Liver (tissue), 9 donors: ENCODE results near the gene DAPL1. TPM values are rescaled to one million over a fixed set of nuclear protein-coding genes. Genes with fewer than 3 reads are reported as not detected.
A peak's percentile ranks its signal among the peaks of the same experiment; 100 is the strongest.

Experiments
- DNase-seq: peaks from one replicate; pipeline ENCODE4 v3.0.0-alpha.2; 2017; ENCODE audit warnings: low spot score
- H3K27ac ChIP-seq, 2 donors: one replicate each; pipeline ENCODE4 v1.7.0; 2013; ENCODE audit warnings: inconsistent platforms in 2 of 2, low read length in 2 of 2, control low read depth in 1 of 2, low read depth in 1 of 2, mild to moderate bottlenecking in 1 of 2
- H3K27me3 ChIP-seq, 4 donors: one replicate each; pipeline versions ENCODE4 v1.6.1 to v1.7.0; 2013; ENCODE audit warnings: low read length in 3 of 4, inconsistent platforms in 1 of 4, mild to moderate bottlenecking in 1 of 4, moderate library complexity in 1 of 4; ENCODE audit not compliant: control insufficient read depth in 4 of 4, insufficient read depth in 4 of 4
- H3K36me3 ChIP-seq, 4 donors: one replicate each; pipeline versions ENCODE4 v1.6.1 to v1.7.0; 2013; ENCODE audit warnings: low read length in 3 of 4, mild to moderate bottlenecking in 3 of 4, low read depth in 1 of 4, moderate library complexity in 1 of 4; ENCODE audit not compliant: control insufficient read depth in 4 of 4, insufficient read depth in 3 of 4
- H3K4me1 ChIP-seq, 4 donors: one replicate each; pipeline versions ENCODE4 v1.6.1 to v1.7.0; 2013; ENCODE audit warnings: low read length in 3 of 4, mild to moderate bottlenecking in 3 of 4, moderate library complexity in 1 of 4; ENCODE audit not compliant: control insufficient read depth in 4 of 4, insufficient read depth in 4 of 4
- H3K4me3 ChIP-seq, 3 donors: one replicate each; pipeline versions ENCODE4 v1.6.1 to v1.7.0; 2013; ENCODE audit warnings: low read length in 3 of 3, control low read depth in 1 of 3, low read depth in 1 of 3, mild to moderate bottlenecking in 1 of 3
- H3K9ac ChIP-seq, 2 donors: one replicate each; pipeline ENCODE4 v1.7.0; 2013; ENCODE audit warnings: low read length in 2 of 2, mild to moderate bottlenecking in 2 of 2, moderate library complexity in 2 of 2, control low read depth in 1 of 2, low read depth in 1 of 2
- H3K9me3 ChIP-seq, 4 donors: one replicate each; pipeline versions ENCODE4 v1.6.1 to v1.7.0; 2013; ENCODE audit warnings: low read length in 3 of 4; ENCODE audit not compliant: control insufficient read depth in 4 of 4
- ATF3 ChIP-seq: IDR thresholded peaks from 2 replicates; pipeline ENCODE4 v1.6.1; 2016; ENCODE audit warnings: antibody characterized with exemption
- EGR1 ChIP-seq, 2 donors: IDR thresholded peaks; 2 replicates each; pipeline ENCODE4 v1.6.1; 2016 to 2018; ENCODE audit warnings: antibody characterized with exemption in 2 of 2, low read depth in 2 of 2
- FOXA1 ChIP-seq: IDR thresholded peaks from 2 replicates; pipeline ENCODE4 v1.6.1; 2016; ENCODE audit warnings: antibody characterized with exemption
- FOXA2 ChIP-seq: IDR thresholded peaks from 2 replicates; pipeline ENCODE4 v1.6.1; 2016; ENCODE audit warnings: antibody characterized with exemption
- HNF4A ChIP-seq, 2 donors: conservative IDR thresholded peaks; 2 replicates each; pipeline ENCODE4 v1.6.1; 2016; ENCODE audit warnings: antibody characterized with exemption in 2 of 2, mild to moderate bottlenecking in 2 of 2
- MAX ChIP-seq: IDR thresholded peaks from 2 replicates; pipeline ENCODE4 v1.6.1; 2016; ENCODE audit warnings: antibody characterized with exemption
- NR2F2 ChIP-seq: IDR thresholded peaks from 2 replicates; pipeline ENCODE4 v1.6.1; 2016; ENCODE audit warnings: antibody characterized with exemption
- RXRA ChIP-seq, 2 donors: IDR thresholded peaks; 2 replicates each; pipeline ENCODE4 v1.6.1; 2017 to 2018; ENCODE audit warnings: antibody characterized with exemption in 2 of 2, mild to moderate bottlenecking in 1 of 2
- SP1 ChIP-seq: IDR thresholded peaks from 2 replicates; pipeline ENCODE4 v1.6.1; 2018; ENCODE audit warnings: antibody characterized with exemption, mild to moderate bottlenecking
- TAF1 ChIP-seq: conservative IDR thresholded peaks from 2 replicates; pipeline ENCODE4 v1.6.1; 2016; ENCODE audit warnings: antibody characterized with exemption, mild to moderate bottlenecking
- YY1 ChIP-seq: IDR thresholded peaks from 2 replicates; pipeline ENCODE4 v1.6.1; 2016; ENCODE audit warnings: antibody characterized with exemption, mild to moderate bottlenecking
- ZBTB33 ChIP-seq: IDR thresholded peaks from 2 replicates; pipeline ENCODE4 v1.6.1; 2016; ENCODE audit warnings: antibody characterized with exemption
- WGBS: extraction: QIAGEN DNeasy Blood & Tissue Kit; methylation state at CpG from one replicate; pipeline ENCODE4 v1.1.7; 2013; 5-methylcytosine and 5-hydroxymethylcytosine counted together
- polyA plus RNA-seq, 2 donors: library from polyadenylated mRNA; stranded (reverse) in 1 of 2; unstranded in 1 of 2; fragments of 200-250 nt in 1 of 2; fragments of >200 nt in 1 of 2; fragmentation: Nextera tagmentation in 1 of 2; extraction: Ambion mirVana in 1 of 2; gene quantifications; one replicate each; pipeline versions ENCODE4 v1.2.1 to v1.2.3, GENCODE V29; 2013 to 2015
- total RNA-seq, 2 donors: library from RNA; depleted of rRNA; stranded (reverse); fragments of >200 nt; gene quantifications; one replicate each; pipeline ENCODE4 v1.2.3, GENCODE V29; 2014
- donor health status: healthy.
- donor health status: healthy.
- donor health status: healthy.
- donor health status: healthy.
- donor health status: healthy.

Gene DAPL1
- total and polyA plus RNA-seq, 4 donors, result 0.71 TPM; not detected in 3

- Histone ChIP-seq H3K4me3 (no peak overlapping the region), H3K36me3 (no peaks in the 10 kb centered on the region), H3K4me1 (peaks cover 0 to 5% (median 0%) of the 10 kb centered on the region in 4 donors), H3K27me3 (no peaks in the 10 kb centered on the region), H3K27ac (no peak overlapping the region), H3K9me3 (no peaks in the 10 kb centered on the region), H3K9ac (no peak overlapping the region)
- whole genome bisulfite sequencing, result 96% methylated on average over 3 of the region's 3 CpGs
- TF ChIP-seq TAF1 (no peak), EGR1 (IDR thresholded peaks at IDR 0.05; ENCODE audit: low read depth in 2 of 2) (no peak)
- no peak for DNase-seq
Observed at GRCh38 chr2:158826965-158827364, 31.8 kb downstream of the DAPL1 start.

GRCh38 chr2:158828378-158829164, 33.5 kb downstream of the DAPL1 start:
- DNase-seq, result no peak
- Histone ChIP-seq H3K27me3 (no peaks in the 10 kb centered on the region), H3K36me3 (no peaks in the 10 kb centered on the region), H3K27ac (no peak overlapping the region), H3K4me3 (no peak overlapping the region), H3K4me1 (peaks cover 0 to 5% (median 0%) of the 10 kb centered on the region in 4 donors), H3K9me3 (no peaks in the 10 kb centered on the region), H3K9ac (no peak overlapping the region)
- peak in 1 of 2 donors; percentile 12 for TF ChIP-seq RXRA (IDR thresholded peaks at IDR 0.05)
- TF ChIP-seq HNF4A (conservative IDR thresholded peaks at IDR 0.05), result peak in 1 of 2 donors; percentile 16
- no peak for TF ChIP-seq EGR1 (IDR thresholded peaks at IDR 0.05; ENCODE audit: low read depth in 2 of 2)
- WGBS, result 50% methylated on average over 4 of the region's 4 CpGs

- 97% methylated on average over 4 of the region's 4 CpGs for WGBS
- TF ChIP-seq FOXA1, result no peak
- no peak for TF ChIP-seq NR2F2
- no peak for TF ChIP-seq ZBTB33
- no peak for TF ChIP-seq YY1
- no peak for TF ChIP-seq MAX
- no peak for TF ChIP-seq SP1
- no peak for TF ChIP-seq RXRA (IDR thresholded peaks at IDR 0.05)
- no peak for TF ChIP-seq FOXA2
- no peak for TF ChIP-seq TAF1
- no peak for TF ChIP-seq ATF3
- H3K27ac ChIP-seq, result no peak overlapping the region
Observed at GRCh38 chr2:158829167-158829566, 34.0 kb downstream of the DAPL1 start.

More at GRCh38 chr2:158829167-158829566, 34.0 kb downstream of the DAPL1 start:
- no peaks in the 10 kb centered on the region for H3K9me3 ChIP-seq
- H3K36me3 ChIP-seq, result no peaks in the 10 kb centered on the region
- no peak overlapping the region for H3K4me3 ChIP-seq
- H3K27me3 ChIP-seq, result no peaks in the 10 kb centered on the region
- DNase-seq, result no peak
- peaks cover 0 to 5% (median 0%) of the 10 kb centered on the region in 4 donors for H3K4me1 ChIP-seq
- H3K9ac ChIP-seq, result no peak overlapping the region
